ENCODE results near the gene GNAL. TPM values are rescaled to one million over a fixed set of nuclear protein-coding genes. Genes with fewer than 3 reads are reported as not detected.

The GNAL gene
- total and polyA plus RNA-seq, 10 donors: 0.74 to 5.7 (median 3.0) TPM

DNA sequence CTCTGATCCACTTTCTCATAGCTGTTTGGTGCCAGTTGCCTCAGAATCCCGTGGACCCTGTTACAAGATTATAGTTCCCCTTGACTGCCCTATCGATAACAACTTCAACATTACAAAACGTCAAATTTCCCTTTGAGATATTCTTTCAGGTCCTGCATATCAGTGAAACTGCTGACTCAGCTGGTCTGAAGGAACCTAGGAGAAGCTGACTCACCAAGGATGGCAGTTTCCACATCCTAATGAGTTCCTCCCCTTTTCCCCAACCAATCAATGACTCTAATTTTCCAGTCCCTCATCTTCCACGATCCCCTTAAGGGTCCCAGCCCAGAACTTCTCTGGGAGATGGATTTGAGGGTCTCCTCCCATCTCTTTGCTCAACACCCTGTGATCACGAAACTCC, 27.6 kb upstream of the GNAL start:
- intact Hi-C loops (cut with DNase I; ENCODE audit: low total_unique reads): no loop called here
- peaks cover 0 to 47% (median 0%) of the 10 kb centered on the region in 7 donors for H3K27me3 ChIP-seq (replicated peaks in 1 of 7)
- no peaks in the 10 kb centered on the region for H3K4me1 ChIP-seq
- H3K36me3 ChIP-seq: no peaks in the 10 kb centered on the region
- H3K4me3 ChIP-seq: no peak overlapping the region
- DNase-seq: no peak
- TF ChIP-seq POLR2AphosphoS5 (IDR thresholded peaks at IDR 0.05) (no peak), CTCF (IDR thresholded peaks at IDR 0.05 in 8 of 11, conservative IDR thresholded peaks at IDR 0.05 in 3 of 11) (no peak), POLR2A (IDR thresholded peaks at IDR 0.05) (no peak)
- 61 to 68% (median 68%) methylated on average over 5 of the region's 5 CpGs for WGBS, 5 donors
- H3K9me3 ChIP-seq: no peaks in the 10 kb centered on the region
- H3K27ac ChIP-seq: no peak overlapping the region

- WGBS, 5 donors: 71 to 80% (median 76%) methylated on average over 6 of the region's 6 CpGs
Measured at GRCh38 chr18:11663439-11664029, 25.5 kb upstream of the GNAL start.

DNA sequence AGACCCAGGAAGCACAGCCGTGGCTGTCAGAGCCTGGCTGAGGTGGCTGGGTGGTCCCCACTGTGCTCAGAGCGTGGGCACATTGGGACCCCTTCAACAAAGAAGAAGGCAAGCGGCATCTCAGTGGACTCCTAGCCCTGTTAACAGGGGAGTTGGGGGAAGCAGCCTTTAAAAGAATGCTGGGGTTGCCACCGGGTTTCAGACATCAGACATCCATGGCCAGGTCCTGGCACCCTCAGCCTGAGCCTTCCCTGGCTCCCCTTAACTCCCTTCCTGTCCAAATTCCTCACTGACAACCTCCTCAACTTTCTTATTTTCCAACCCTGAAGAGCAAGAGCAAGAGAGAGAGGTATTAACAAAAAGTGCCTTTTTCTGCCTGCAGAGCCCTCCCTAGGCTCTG, 24.8 kb upstream of the GNAL start:
- H3K4me3 ChIP-seq: no peak overlapping the region
- no peak overlapping the region for H3K27ac ChIP-seq
- WGBS, 5 donors: 62 to 79% (median 74%) methylated on average over 4 of the region's 4 CpGs
- H3K36me3 ChIP-seq: no peaks in the 10 kb centered on the region
- TF ChIP-seq CTCF (IDR thresholded peaks at IDR 0.05 in 8 of 11, conservative IDR thresholded peaks at IDR 0.05 in 3 of 11): no peak
- H3K9me3 ChIP-seq: no peaks in the 10 kb centered on the region
- H3K4me1 ChIP-seq: no peaks in the 10 kb centered on the region
- intact Hi-C loops (cut with DNase I; ENCODE audit: low total_unique reads): no loop called here
- DNase-seq: no peak
- peaks cover 0 to 33% (median 0%) of the 10 kb centered on the region in 7 donors for H3K27me3 ChIP-seq (replicated peaks in 1 of 7)

More at GRCh38 chr18:11663439-11664029, 25.5 kb upstream of the GNAL start:
- Histone ChIP-seq H3K27me3 (replicated peaks in 1 of 7) (peaks cover 0 to 32% (median 0%) of the 10 kb centered on the region in 7 donors), H3K36me3 (no peaks in the 10 kb centered on the region), H3K27ac (no peak overlapping the region), H3K4me1 (no peaks in the 10 kb centered on the region), H3K9me3 (no peaks in the 10 kb centered on the region), H3K4me3 (no peak overlapping the region)
- intact Hi-C loops (cut with DNase I; ENCODE audit: low total_unique reads): no loop called here
- no peak for TF ChIP-seq POLR2AphosphoS5 (IDR thresholded peaks at IDR 0.05)
- TF ChIP-seq CTCF (IDR thresholded peaks at IDR 0.05 in 8 of 11, conservative IDR thresholded peaks at IDR 0.05 in 3 of 11): no peak
- no peak for TF ChIP-seq POLR2A (IDR thresholded peaks at IDR 0.05)
- DNase-seq: no peak

- WGBS, 5 donors: 59 to 91% (median 68%) methylated on average over 4 of the region's 4 CpGs
Measured at GRCh38 chr18:11665146-11665545, 23.9 kb upstream of the GNAL start.

More at GRCh38 chr18:11665146-11665545, 23.9 kb upstream of the GNAL start:
- H3K27me3 ChIP-seq (replicated peaks in 1 of 7): peaks cover 0 to 41% (median 0%) of the 10 kb centered on the region in 7 donors
- H3K4me1 ChIP-seq: no peaks in the 10 kb centered on the region
- intact Hi-C loops (cut with DNase I; ENCODE audit: low total_unique reads): no loop called here
- DNase-seq: no peak
- no peak for TF ChIP-seq POLR2A (IDR thresholded peaks at IDR 0.05)
- no peak overlapping the region for H3K4me3 ChIP-seq
- H3K36me3 ChIP-seq: no peaks in the 10 kb centered on the region
- no peaks in the 10 kb centered on the region for H3K9me3 ChIP-seq
- no peak overlapping the region for H3K27ac ChIP-seq

Data from spleen (tissue), 11 donors.